NCI-H82 treated with DMSO at 0.1 percent for 48 hours (cell line): ENCODE measurements around the gene LPP.

Experiments
- DNase-seq: peaks from one replicate; lab custom pipeline; 2025; ENCODE audit not compliant: unreplicated experiment; lab: John Stamatoyannopoulos, UW

Gene LPP

DNA sequence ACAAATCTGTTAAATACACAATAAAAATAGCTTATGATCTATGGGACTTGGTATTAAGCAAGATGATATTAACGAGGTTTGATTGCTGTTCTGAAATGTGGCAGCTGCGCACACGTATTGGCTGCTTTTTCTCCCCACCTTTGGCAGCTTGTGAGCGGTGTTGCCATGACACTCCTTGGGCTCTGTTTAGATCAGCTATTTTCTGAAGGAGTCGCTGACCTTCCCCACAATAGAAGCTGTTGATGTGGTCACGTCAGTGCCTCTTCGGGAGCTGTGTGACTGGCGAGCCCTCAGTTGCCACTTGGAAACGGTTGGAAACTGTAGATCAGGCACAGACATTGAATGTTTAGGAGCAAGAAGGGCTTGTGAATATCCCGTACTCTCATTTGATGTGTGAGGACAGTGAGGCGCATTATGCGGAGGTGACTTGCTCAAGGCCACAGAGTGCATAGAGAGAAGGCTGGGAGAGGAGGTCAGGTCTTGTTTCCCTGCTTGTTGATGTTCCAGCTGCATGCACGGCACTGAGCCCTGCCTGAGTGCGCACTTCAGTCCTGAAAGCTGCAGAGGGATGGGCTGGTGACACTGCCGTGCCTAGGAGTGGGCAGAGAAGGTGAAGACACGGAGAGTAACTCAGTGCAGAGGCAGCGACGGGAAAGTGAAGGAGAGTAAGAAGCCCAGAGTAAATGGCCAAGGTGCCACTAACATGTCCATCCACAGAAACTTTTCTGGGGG, 198.4 kb downstream of the LPP start:
- no peak for DNase-seq

- DNase-seq = no peak
These were observed 199.5 kb downstream of the LPP start for GRCh38 chr3:188353426-188353825.

DNA sequence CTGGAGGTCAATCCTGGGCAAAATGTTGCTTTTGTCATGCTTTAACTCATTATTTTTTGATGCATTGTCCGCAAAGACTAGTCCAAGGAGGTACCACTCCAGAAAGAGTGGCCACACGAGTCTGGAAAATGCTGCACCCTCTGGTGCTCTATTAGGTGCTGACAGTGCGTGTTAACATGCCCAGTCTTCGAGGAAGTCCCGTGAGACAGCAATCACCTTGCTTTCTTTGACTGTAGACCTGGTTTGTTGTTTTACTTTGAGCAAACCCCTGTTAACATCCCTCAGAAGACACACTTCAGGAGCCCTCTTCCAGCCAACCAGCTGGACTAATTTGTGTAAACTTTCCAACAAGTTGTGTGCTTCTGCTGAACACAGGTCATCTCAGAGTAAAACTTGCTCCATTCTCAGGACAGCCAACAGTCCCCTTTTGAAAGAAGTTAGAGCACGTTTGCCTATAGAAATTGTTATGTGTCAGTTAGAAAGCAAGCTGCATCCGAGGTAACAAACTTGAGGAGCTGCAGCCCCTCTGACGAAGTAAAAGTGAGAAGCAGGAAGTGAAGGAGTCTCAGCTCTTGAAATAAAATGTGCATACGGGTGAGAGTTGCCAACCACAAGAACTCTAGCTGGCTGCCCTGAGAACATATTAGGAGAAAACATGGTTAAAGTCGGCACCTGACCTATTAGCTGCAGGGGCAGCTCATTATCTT, 205.0 kb downstream of the LPP start:
- DNase-seq = no peak

- no peak for DNase-seq
These were observed 206.5 kb downstream of the LPP start for GRCh38 chr3:188360364-188360881.

DNA sequence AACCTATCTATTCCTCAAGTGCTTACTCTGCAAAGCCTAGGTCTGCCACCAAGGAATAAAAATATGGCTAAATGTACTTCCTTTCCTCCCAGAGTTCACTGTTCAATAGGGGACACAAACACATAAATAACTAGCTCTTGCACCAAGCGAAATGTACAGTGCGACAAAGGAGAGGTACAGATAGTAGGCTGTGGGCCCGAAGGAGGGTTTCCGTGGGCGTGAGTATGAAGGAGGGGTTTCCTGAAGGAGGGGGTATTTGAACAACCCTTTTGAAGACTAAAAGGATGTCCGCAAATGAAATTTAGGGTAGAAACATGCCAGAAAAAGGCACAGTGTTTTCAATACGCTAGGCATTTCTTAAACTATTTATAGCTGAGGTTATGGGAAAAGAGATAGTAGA, 207.9 kb downstream of the LPP start:
- no peak for DNase-seq

DNA sequence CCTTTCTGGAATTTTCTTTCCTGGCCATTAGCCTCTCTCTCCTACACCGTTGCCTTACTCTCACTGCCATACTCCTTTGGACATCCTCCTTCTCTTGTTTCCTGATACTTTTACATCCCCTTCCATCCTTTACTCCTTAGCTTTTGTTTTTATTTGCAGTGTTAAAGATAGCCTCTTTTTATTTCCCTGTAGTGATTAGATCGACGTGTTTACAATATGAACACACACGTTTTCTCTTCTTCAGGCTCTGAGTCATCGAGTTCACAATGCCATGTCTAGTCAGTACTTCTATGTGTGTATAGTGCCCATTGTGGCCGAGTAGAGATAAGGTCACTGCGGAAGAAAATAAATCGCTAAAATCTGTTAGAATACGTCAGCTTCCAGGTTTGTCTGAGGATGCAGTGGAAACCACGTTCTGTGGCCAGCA, 208.5 kb downstream of the LPP start:
- DNase-seq = no peak

DNA sequence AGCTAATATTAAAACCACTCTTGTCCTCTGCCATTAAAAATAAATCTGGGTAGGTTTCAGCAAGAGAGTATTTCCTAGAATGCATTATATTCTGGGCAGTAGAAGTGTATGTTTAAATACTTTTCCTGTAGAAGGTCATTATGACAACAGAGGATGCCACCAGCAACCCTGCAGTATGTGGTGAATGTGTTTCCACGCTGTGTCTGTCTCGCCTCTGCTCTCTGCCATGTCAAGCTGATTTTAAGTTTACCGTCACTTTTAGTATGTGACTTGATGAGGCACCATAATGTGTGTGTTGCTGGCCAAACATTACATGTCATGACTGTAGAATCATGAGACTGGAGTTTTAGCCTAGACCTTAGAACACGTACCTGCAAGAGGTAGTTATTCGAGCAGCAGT, 211.2 kb downstream of the LPP start:
- DNase-seq = no peak

GRCh38 chr3:188365988-188366698, 212.2 kb downstream of the LPP start:
- DNase-seq = no peak

DNA sequence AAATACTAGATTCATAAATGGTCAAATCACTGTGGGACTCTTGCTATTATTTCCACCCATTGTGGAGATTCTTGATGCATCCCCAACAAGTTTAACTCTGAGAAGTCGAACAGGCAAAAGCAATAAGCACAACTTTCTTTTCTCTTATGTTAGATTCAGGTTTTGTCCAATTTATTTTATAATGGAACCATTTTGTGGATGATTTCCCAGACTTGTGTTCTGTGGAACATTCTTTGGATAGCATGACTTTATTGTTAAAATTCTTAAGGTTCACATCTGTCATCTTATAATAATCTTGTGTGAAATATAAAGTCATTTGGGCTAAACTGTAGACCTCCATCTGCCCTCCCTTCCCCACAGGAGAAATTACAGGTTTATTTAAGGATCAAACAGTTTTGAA, 213.7 kb downstream of the LPP start:
- DNase-seq = no peak

- no peak for DNase-seq
These were observed 215.6 kb downstream of the LPP start for GRCh38 chr3:188369526-188369925.

DNA sequence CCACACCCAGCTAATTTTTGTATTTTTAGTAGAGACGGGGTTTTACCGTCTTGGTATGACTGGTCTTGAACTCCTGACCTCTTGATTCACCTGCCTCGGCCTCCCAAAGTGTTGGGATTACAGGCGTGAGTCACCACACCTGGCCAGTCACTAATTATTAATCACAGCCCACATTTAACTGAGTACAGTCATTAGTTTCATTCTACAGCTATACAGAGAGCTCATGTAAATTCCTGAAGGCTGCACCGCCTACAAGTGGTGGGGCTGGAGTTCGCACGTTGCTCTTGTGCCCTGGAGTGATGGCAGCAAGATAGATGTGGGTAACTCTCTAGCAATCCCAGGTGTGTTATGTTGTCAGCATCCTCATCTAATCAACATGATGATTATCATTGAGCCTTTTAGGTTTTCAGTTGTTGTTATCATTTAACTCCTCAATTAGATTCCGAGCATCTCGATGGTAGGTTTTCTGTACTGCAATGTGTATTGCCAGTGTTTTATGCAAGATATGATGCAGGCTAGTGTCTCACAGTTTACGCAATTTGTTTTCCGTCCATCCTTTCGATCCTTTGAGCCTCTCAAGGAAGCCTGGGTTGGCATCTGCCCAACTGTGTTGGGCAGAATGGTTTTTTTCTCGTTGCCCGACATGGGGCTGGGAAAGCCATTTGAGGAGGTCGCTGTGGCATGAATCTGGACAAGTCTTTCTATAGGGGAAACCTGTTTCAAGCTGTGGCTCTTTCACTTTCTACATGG, 216.3 kb downstream of the LPP start:
- DNase-seq = no peak

DNA sequence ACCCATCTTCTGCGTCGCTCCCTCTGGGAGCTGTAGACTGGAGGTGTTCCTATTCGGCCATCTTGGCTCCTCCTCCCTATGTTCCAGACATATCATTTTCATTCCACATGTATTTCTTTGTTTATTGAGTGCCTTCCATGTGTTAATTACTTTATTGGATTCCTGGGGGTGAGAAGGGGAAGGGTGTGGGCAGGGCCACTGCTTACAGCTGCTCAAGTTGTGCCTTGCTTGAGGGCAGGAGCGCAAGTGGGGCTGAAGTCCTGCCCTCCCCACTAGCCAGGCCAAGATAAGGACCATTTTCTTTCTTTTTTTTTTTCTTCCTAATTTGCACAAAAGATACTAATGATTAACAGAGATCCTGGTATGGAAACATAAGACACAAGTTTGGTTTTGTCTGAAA, 224.8 kb downstream of the LPP start:
- DNase-seq = no peak

DNA sequence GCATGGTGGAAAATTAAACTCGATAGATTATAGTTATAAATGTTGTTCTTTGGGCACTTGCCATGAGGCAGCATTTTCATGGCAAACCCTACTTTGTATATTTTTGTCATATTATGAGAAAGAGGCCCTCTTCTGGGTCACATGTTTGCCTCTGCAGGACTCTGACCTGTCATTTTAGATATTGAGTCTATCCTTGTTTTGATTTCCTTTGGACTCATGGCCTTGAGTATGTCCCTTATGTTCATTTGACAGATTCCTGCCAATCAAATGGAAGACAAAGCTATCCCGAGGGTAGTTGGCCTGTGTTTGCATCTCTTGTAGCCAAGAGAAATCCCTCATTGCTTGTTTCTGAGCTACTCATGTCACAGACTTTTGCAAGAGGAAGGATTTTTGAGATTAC, 226.3 kb downstream of the LPP start:
- no peak for DNase-seq

DNA sequence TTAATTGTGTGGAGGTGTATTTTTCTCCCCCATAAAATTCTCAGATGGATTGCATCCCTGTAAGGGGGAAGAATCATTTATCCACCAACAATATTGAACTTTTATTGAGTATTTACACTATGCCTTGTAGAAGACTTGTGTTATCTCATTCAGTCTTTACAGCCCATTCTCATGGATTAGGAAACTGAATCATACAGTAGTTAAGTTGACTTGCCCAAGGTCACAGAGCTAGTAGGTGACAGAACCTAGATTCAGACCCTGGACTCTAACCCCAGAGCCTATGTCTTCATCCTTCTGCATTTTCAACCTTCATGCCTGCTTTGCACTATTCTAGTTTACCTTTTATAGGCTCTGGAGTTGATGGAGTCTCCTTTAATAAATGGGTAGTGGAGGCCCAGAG, 226.8 kb downstream of the LPP start:
- no peak for DNase-seq

DNA sequence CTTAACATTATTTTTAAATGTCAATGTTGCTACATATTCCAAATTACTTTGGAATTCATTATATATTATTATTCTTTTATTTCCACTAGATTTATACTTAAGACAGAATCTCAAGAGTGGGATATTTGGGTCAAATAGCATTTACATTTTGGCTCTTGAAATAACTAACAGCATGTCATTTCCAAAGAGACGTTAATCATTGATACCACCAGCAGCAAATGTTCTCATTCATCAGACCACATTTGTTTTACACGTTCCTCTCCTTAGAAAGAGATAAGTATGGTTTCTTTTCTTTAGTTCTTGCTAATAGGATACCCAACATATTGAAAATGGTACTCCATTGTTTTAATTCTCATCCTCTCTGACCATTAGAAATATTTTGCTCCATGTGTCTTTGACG, 229.8 kb downstream of the LPP start:
- no peak for DNase-seq

- DNase-seq = no peak
These were observed 231.3 kb downstream of the LPP start for GRCh38 chr3:188385295-188385694.

- DNase-seq = no peak
These were observed 235.9 kb downstream of the LPP start for GRCh38 chr3:188389711-188390342.

- DNase-seq = no peak
These were observed 236.4 kb downstream of the LPP start for GRCh38 chr3:188390343-188390718.

- DNase-seq = no peak
These were observed 237.0 kb downstream of the LPP start for GRCh38 chr3:188390775-188391443.

GRCh38 chr3:188391592-188391991, 237.6 kb downstream of the LPP start:
- no peak for DNase-seq
